ENCODE data around the gene IFT20. TPM values are rescaled to one million over a fixed set of nuclear protein-coding genes. Genes with fewer than 3 reads are reported as not detected.
A peak's percentile ranks its signal among the peaks of the same experiment; 100 is the strongest.
"Not testable (repeated sequence)": the region's sequence is repeated elsewhere in the genome, so short reads cannot be mapped to it uniquely, and the experiment has no call there.

IFT20 gene
- total RNA-seq, 1 donor from 2014 or later = 24.2 TPM

GRCh38 chr17:28317099-28317965 is 17.9 kb downstream of the IFT20 start:
- ATAC-seq (no peak), DNase-seq (ENCODE audit: low spot score) (no peak)

- ATAC-seq = no peak
- DNase-seq (ENCODE audit: low spot score) = no peak
Observed at GRCh38 chr17:28315846-28316705, 19.2 kb downstream of the IFT20 start.

GRCh38 chr17:28313841-28314240 is 21.4 kb downstream of the IFT20 start:
- peak; percentile 41 for ATAC-seq
- DNase-seq (ENCODE audit: low spot score) = peak; percentile 73

- DNase-seq (ENCODE audit: low spot score) = no peak
- no peak for ATAC-seq
Observed at GRCh38 chr17:28306954-28307401, 28.3 kb downstream of the IFT20 start.

- DNase-seq (ENCODE audit: low spot score) = no peak
- ATAC-seq = no peak
Observed at GRCh38 chr17:28298449-28298848, 36.8 kb downstream of the IFT20 start.

- ATAC-seq = no peak
- no peak for DNase-seq (ENCODE audit: low spot score)
Observed at GRCh38 chr17:28295677-28296578, 39.3 kb downstream of the IFT20 start.

- no peak for DNase-seq (ENCODE audit: low spot score)
- no peak for ATAC-seq
Observed at GRCh38 chr17:28293994-28294393, 41.3 kb downstream of the IFT20 start.

- DNase-seq (ENCODE audit: low spot score); ATAC-seq: not testable (repeated sequence)
Observed at GRCh38 chr17:28292878-28293277, 42.4 kb downstream of the IFT20 start.

GRCh38 chr17:28291780-28292330 is 43.4 kb downstream of the IFT20 start:
- DNase-seq (ENCODE audit: low spot score) = no peak
- no peak for ATAC-seq

GRCh38 chr17:28290703-28291102 is 44.6 kb downstream of the IFT20 start:
- DNase-seq (ENCODE audit: low spot score) (no peak), ATAC-seq (no peak)

GRCh38 chr17:28285965-28286364 is 49.3 kb downstream of the IFT20 start:
- no peak for DNase-seq (ENCODE audit: low spot score)
- no peak for ATAC-seq

GRCh38 chr17:28282596-28282995 is 52.7 kb downstream of the IFT20 start:
- no peak for ATAC-seq

GRCh38 chr17:28280826-28281225 is 54.4 kb downstream of the IFT20 start:
- ATAC-seq (no peak), DNase-seq (ENCODE audit: low spot score) (no peak)

More at GRCh38 chr17:28282596-28282995, 52.7 kb downstream of the IFT20 start:
- DNase-seq (ENCODE audit: low spot score) = no peak

GRCh38 chr17:28279411-28279810 is 55.9 kb downstream of the IFT20 start:
- ATAC-seq (no peak), DNase-seq (ENCODE audit: low spot score) (no peak)

Other genes with a start within 250 kb of the IFT20 start
- 29.6 TPM for gene TMEM97, start 16.3 kb downstream of the IFT20 start, total RNA-seq
- gene TNFAIP1, start 289 bp upstream of the IFT20 start, total RNA-seq = 28.8 TPM
- 119 TPM for gene POLDIP2, start 22.1 kb upstream of the IFT20 start, total RNA-seq
- not detected for gene SEBOX, start 29.7 kb upstream of the IFT20 start, total RNA-seq
- 3,241 TPM for gene VTN, start 34.8 kb upstream of the IFT20 start, total RNA-seq
- 5.8 TPM for gene SARM1, start 36.2 kb upstream of the IFT20 start, total RNA-seq
- gene SLC46A1, start 70.7 kb upstream of the IFT20 start, total RNA-seq = 46.2 TPM
- gene SLC13A2, start 138.2 kb upstream of the IFT20 start, total RNA-seq = 0.55 TPM
- not detected for gene FOXN1, start 170.9 kb upstream of the IFT20 start, total RNA-seq
- 14.3 TPM for gene UNC119, start 217.2 kb upstream of the IFT20 start, total RNA-seq
- gene PIGS, start 236.1 kb upstream of the IFT20 start, total RNA-seq = 10.1 TPM
- 46.8 TPM for gene ALDOC, start 241.4 kb upstream of the IFT20 start, total RNA-seq